A673 (cell line): Measurements from ENCODE around the gene SORL1. TPM values are rescaled to one million over a fixed set of nuclear protein-coding genes. Genes with fewer than 3 reads are reported as not detected.
"Not testable (repeated sequence)": the region's sequence is repeated elsewhere in the genome, so short reads cannot be mapped to it uniquely, and the experiment has no call there.

ENCODE experiments used
- BruUV-seq: library from RNA; stranded (reverse); fragments of 400-500 nt; replicated peaks from 2 replicates; lab custom pipeline; 2021; lab: Mats Ljungman, UMichigan
- CTCF ChIA-PET: fragments of 300-600 bp; sonication (Branson Sonifier 250); formaldehyde crosslinking; loops from one replicate; lab custom pipeline; 2022; ENCODE audit warnings: antibody characterized with exemption; lab: Charles Lee
- POLR2A ChIA-PET: fragments of 300-600 bp; sonication (Branson Sonifier 250); formaldehyde crosslinking; loops from one replicate; lab custom pipeline; 2022; ENCODE audit warnings: antibody characterized with exemption; ENCODE audit not compliant: low non-redundant PET; lab: Charles Lee
- DNase-seq: peaks from one replicate; pipeline ENCODE4 v3.0.0-alpha.2; 2015; ENCODE audit warnings: low spot score
- H3K27ac ChIP-seq: fragments of 200-600 bp; sonication (generic); 2 replicates; pipeline ENCODE4 v1.5.1; 2016; ENCODE audit warnings: mixed run types, low read depth, mild to moderate bottlenecking, mixed read lengths, antibody characterized with exemption, low read length; ENCODE audit not compliant: poor library complexity, severe bottlenecking
- H3K27me3 ChIP-seq: fragments of 200-600 bp; sonication (generic); replicated peaks from 2 replicates; pipeline ENCODE4 v1.6.1; 2017; ENCODE audit warnings: mixed run types, low read depth, mild to moderate bottlenecking, mixed read lengths, antibody characterized with exemption, low read length; ENCODE audit not compliant: insufficient read depth, poor library complexity
- H3K36me3 ChIP-seq: fragments of 200-600 bp; sonication (generic); 2 replicates; pipeline ENCODE4 v1.6.1; 2016; ENCODE audit warnings: mixed run types, mild to moderate bottlenecking, mixed read lengths, antibody characterized with exemption, low read length; ENCODE audit not compliant: insufficient read depth, poor library complexity, severe bottlenecking
- H3K4me1 ChIP-seq: fragments of 200-600 bp; sonication (generic); 2 replicates; pipeline ENCODE4 v1.6.1; 2017; ENCODE audit warnings: mixed run types, mild to moderate bottlenecking, mixed read lengths, antibody characterized with exemption, low read length; ENCODE audit not compliant: insufficient read depth, poor library complexity, severe bottlenecking
- H3K4me3 ChIP-seq: fragments of 200-600 bp; sonication (generic); 2 replicates; pipeline ENCODE4 v1.5.1; 2016; ENCODE audit warnings: low read depth, mixed run types, mild to moderate bottlenecking, mixed read lengths, low read length; ENCODE audit not compliant: poor library complexity, severe bottlenecking
- H3K9me3 ChIP-seq: fragments of 200-600 bp; sonication (generic); 2 replicates; pipeline ENCODE4 v1.6.1; 2016; ENCODE audit warnings: mixed run types, low read depth, mild to moderate bottlenecking, mixed read lengths, antibody characterized with exemption, low read length; ENCODE audit not compliant: poor library complexity, severe bottlenecking
- CTCF ChIP-seq: fragments of 300-800, 200-600 bp; sonication (generic); conservative IDR thresholded peaks from 2 replicates; pipeline ENCODE4 v1.5.1; 2017; ENCODE audit warnings: low read depth, mild to moderate bottlenecking, antibody characterized with exemption, low read length, moderate library complexity, mixed read lengths
- EZH2 ChIP-seq: fragments of 200-600 bp; sonication (generic); IDR thresholded peaks from 2 replicates; pipeline ENCODE4 v1.6.1; 2017; ENCODE audit warnings: borderline replicate concordance, low read depth, mild to moderate bottlenecking, mixed read lengths, antibody characterized with exemption, low read length; ENCODE audit not compliant: poor library complexity, severe bottlenecking
- intact Hi-C: fragments of 100-400 bp; cut with micrococcal nuclease; formaldehyde crosslinking; loops from one replicate; pipeline ENCODE4 v1.10.0; 2022; ENCODE audit not compliant: unreplicated experiment
- total RNA-seq: library from RNA; stranded (reverse); gene quantifications from 2 replicates; pipeline ENCODE4 v1.2.3, GENCODE V29; 2021

SORL1 gene
- total RNA-seq, 1 experiment from 2014 or later: 0.95 TPM

DNA sequence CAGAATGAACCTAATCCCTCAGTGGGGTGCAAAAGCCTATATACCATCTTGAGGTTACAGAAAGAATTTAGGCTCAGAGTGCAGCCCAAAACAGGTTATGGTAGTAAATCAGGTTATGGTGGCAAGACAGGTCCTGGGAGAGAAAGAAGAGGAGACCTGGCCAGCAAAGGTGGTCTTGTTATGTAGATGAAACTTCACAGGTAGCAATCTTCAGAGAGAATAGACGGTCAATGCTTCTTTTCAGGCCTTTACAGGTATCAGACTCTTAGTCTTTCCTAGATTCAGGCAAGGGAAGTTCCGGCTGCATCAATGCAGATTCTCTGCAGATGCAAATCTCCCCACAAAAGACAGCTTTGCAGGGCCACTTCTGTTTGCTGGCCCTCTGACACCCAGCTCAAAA lies 45.8 kb upstream of the SORL1 start:
- no peak for DNase-seq
- peaks cover 6% of the 10 kb centered on the region for H3K9me3 ChIP-seq
- no peaks in the 10 kb centered on the region for H3K4me1 ChIP-seq
- TF ChIP-seq CTCF (no peak), EZH2 (no peak)
- no peaks in the 10 kb centered on the region for H3K27me3 ChIP-seq
- H3K36me3 ChIP-seq: no peaks in the 10 kb centered on the region
- no TSS peak for BruUV-seq
- POLR2A ChIA-PET: no interaction called here
- CTCF ChIA-PET: no interaction called here
- H3K4me3 ChIP-seq: no peak overlapping the region
- intact Hi-C loops: no loop called here
- H3K27ac ChIP-seq: no peak overlapping the region

DNA sequence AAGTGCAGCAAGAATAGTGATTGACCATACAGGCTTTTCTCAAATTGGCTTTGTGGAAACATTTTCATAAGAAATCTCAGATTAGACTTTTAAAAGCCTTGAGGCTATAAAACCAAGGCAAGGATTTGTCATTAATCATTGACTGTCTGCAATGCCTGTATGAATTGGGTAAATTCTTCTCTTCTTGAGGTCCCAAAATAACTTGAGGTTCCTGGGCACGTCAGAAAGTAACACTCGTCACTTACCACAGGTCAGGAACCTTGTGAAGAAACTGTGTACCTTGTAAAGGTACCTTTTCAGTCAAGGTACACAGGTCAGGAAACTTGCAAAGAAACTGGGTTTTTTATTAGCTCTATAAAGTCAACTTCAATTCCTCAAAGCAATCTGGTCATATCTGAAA lies 43.3 kb upstream of the SORL1 start:
- no peaks in the 10 kb centered on the region for H3K4me1 ChIP-seq
- H3K27ac ChIP-seq: no peak overlapping the region
- H3K27me3 ChIP-seq: no peaks in the 10 kb centered on the region
- ChIA-PET CTCF (no interaction called here), POLR2A (no interaction called here)
- DNase-seq: no peak
- no peak overlapping the region for H3K4me3 ChIP-seq
- H3K36me3 ChIP-seq: no peaks in the 10 kb centered on the region
- no peak for TF ChIP-seq CTCF
- TF ChIP-seq EZH2: no peak
- no peaks in the 10 kb centered on the region for H3K9me3 ChIP-seq
- intact Hi-C loops: no loop called here
- BruUV-seq: no TSS peak

DNA sequence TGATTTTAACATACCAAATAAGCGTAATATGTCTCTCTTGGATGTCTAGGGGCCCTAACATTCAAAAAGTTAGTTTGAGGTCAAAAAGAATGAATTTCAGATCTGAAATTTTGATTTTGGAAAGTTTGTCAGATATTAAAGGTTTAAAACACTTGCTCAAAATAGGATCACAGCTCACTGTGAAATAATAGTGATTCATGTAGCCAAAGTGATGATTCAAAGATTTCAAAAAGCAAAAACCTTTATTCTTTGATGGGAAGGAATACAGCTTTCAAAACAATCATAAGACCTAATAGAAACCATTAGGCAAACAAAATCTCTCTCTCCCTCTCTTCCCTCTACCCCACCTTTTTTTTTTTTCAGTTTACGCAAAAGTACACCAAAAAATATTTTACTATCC lies 42.1 kb upstream of the SORL1 start:
- DNase-seq, POLR2A ChIA-PET, H3K4me3 ChIP-seq, H3K4me1 ChIP-seq, CTCF ChIA-PET, H3K36me3 ChIP-seq, H3K9me3 ChIP-seq, intact Hi-C loops, BruUV-seq, H3K27ac ChIP-seq, H3K27me3 ChIP-seq: not testable (repeated sequence)

DNA sequence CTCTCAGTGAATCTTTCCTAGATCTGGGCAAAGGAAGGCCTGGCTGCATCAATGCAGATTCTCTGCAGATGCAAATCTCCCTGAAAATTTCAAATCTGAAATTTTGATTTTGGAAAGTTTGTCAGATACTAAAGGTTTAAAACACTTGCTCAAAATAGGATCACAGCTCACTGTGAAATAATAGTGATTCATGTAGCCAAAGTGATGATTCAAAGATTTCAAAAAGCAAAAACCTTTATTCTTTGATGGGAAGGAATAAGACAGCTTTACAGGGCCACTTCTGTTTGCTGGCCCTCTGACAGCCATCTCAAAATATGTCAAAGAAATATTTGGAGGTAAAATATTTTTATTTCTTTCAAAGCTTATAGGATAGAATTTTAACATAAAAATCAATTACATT lies 40.8 kb upstream of the SORL1 start:
- H3K27me3 ChIP-seq, CTCF ChIA-PET, H3K36me3 ChIP-seq, H3K4me3 ChIP-seq, H3K27ac ChIP-seq, BruUV-seq, H3K9me3 ChIP-seq, intact Hi-C loops, POLR2A ChIA-PET, H3K4me1 ChIP-seq, DNase-seq: not testable (repeated sequence)
